OCI-LY7 (cell line): ENCODE measurements around the gene KIAA1217. TPM values are rescaled to one million over a fixed set of nuclear protein-coding genes. Genes with fewer than 3 reads are reported as not detected.

Source experiments
- BruUV-seq: library from RNA; stranded (reverse); fragments of 400-500 nt; replicated peaks from 2 replicates; lab custom pipeline; 2021; lab: Mats Ljungman, UMichigan
- CTCF ChIA-PET: fragments of 300-600 bp; sonication (Branson Sonifier 250); formaldehyde crosslinking; loops from one replicate; lab custom pipeline; 2022; ENCODE audit warnings: antibody characterized with exemption; ENCODE audit not compliant: unreplicated experiment; lab: Charles Lee
- POLR2A ChIA-PET: fragments of 300-600 bp; sonication (Branson Sonifier 250); formaldehyde crosslinking; loops from one replicate; lab custom pipeline; 2022; ENCODE audit warnings: antibody characterized with exemption; lab: Charles Lee
- DNase-seq: peaks from one replicate; pipeline ENCODE4 v3.0.0-alpha.2; 2015; ENCODE audit warnings: low spot score
- H2AFZ ChIP-seq: fragments of 200-600 bp; sonication (generic), shearing (Covaris generic); 2 replicates; pipeline ENCODE4 v1.6.1; 2014; ENCODE audit warnings: mild to moderate bottlenecking, antibody characterized with exemption, low read length, moderate library complexity
- H3K27ac ChIP-seq: fragments of 200-600 bp; sonication (generic); 2 replicates; pipeline ENCODE4 v1.5.1; 2014; ENCODE audit warnings: mixed run types, low read depth, mild to moderate bottlenecking, moderate library complexity, low read length, inconsistent platforms; ENCODE audit not compliant: poor library complexity, severe bottlenecking
- H3K36me3 ChIP-seq: fragments of 200-600 bp; sonication (generic); 2 replicates; pipeline ENCODE4 v1.6.1; 2014; ENCODE audit warnings: mild to moderate bottlenecking, antibody characterized with exemption, low read length, moderate library complexity, mixed read lengths; ENCODE audit not compliant: insufficient read depth
- H3K4me1 ChIP-seq: fragments of 200-600 bp; sonication (generic); 2 replicates; pipeline ENCODE4 v1.5.1; 2014; ENCODE audit warnings: mild to moderate bottlenecking, low read length; ENCODE audit not compliant: insufficient read depth, poor library complexity, severe bottlenecking
- H3K4me2 ChIP-seq: fragments of 200-600 bp; sonication (generic); 2 replicates; pipeline ENCODE4 v1.6.1; 2014; ENCODE audit warnings: mild to moderate bottlenecking, low read length
- H3K4me3 ChIP-seq: fragments of 200-600 bp; sonication (generic); 2 replicates; pipeline ENCODE4 v1.5.1; 2014; ENCODE audit warnings: mild to moderate bottlenecking, low read depth, low read length; ENCODE audit not compliant: poor library complexity, severe bottlenecking
- H3K79me2 ChIP-seq: fragments of 200-600 bp; sonication (generic); 2 replicates; pipeline ENCODE4 v1.6.1; 2016; ENCODE audit warnings: low read depth, mild to moderate bottlenecking, low read length, moderate library complexity, mixed read lengths; ENCODE audit not compliant: insufficient read depth
- H3K9me2 ChIP-seq: fragments of 200-600 bp; sonication (generic); 2 replicates; pipeline ENCODE4 v1.6.1; 2016; ENCODE audit warnings: mild to moderate bottlenecking, low read length, mixed read lengths; ENCODE audit not compliant: insufficient read depth
- H3K9me3 ChIP-seq: fragments of 200-600 bp; sonication (generic); 2 replicates; pipeline ENCODE4 v1.6.1; 2014; ENCODE audit warnings: mild to moderate bottlenecking, mixed run types, low read length, mixed read lengths
- H4K20me1 ChIP-seq: fragments of 200-600 bp; sonication (generic); 2 replicates; pipeline ENCODE4 v1.6.1; 2014; ENCODE audit warnings: mild to moderate bottlenecking, antibody characterized with exemption, low read length, moderate library complexity, mixed read lengths; ENCODE audit not compliant: insufficient read depth
- CTCF ChIP-seq: fragments of 200-600 bp; sonication (generic); conservative IDR thresholded peaks from 2 replicates; pipeline ENCODE4 v1.5.1; 2014; ENCODE audit warnings: mild to moderate bottlenecking, antibody characterized with exemption, low read length, moderate library complexity, mixed read lengths
- EZH2phosphoT487 ChIP-seq: fragments of 200-600 bp; sonication (generic); IDR thresholded peaks from 2 replicates; pipeline ENCODE4 v1.6.1; 2018; ENCODE audit warnings: low read depth, borderline replicate concordance, mild to moderate bottlenecking, mixed run types, antibody characterized with exemption, low read length, moderate library complexity, mixed read lengths
- intact Hi-C: fragments of 100-400 bp; cut with micrococcal nuclease; formaldehyde crosslinking; loops from one replicate; pipeline ENCODE4 v1.10.0; 2022; ENCODE audit not compliant: unreplicated experiment
- total RNA-seq, 2 experiments: library from RNA; depleted of rRNA in 1 of 2; stranded (reverse); fragments of >200 nt in 1 of 2; shearing (Covaris generic) in 1 of 2; gene quantifications; 2 replicates each; pipeline ENCODE4 v1.2.3, GENCODE V29; 2014 to 2022

KIAA1217 gene
- total RNA-seq, 2 experiments from 2014 or later: not detected

GRCh38 chr10:24406809-24407483, 198.0 kb downstream of the KIAA1217 start:
- Histone ChIP-seq H3K4me2 (no peak overlapping the region), H3K36me3 (no peaks in the 10 kb centered on the region), H3K4me3 (no peak overlapping the region), H3K9me2 (no peaks in the 10 kb centered on the region), H3K79me2 (no peaks in the 10 kb centered on the region), H2AFZ (no peak overlapping the region), H3K9me3 (no peaks in the 10 kb centered on the region), H3K27ac (no peak overlapping the region), H3K4me1 (no peaks in the 10 kb centered on the region), H4K20me1 (no peaks in the 10 kb centered on the region)
- intact Hi-C loops: no loop called here
- CTCF ChIA-PET: no interaction called here
- no peak for DNase-seq
- TF ChIP-seq CTCF (no peak), EZH2phosphoT487 (no peak)
- BruUV-seq: no TSS peak
- POLR2A ChIA-PET: interaction anchor here (0.6 kb wide), 1 partner anchor 20 kb away, joined by 3 read pairs; no protein-coding TSS in a partner anchor

GRCh38 chr10:24407928-24408327, 199.0 kb downstream of the KIAA1217 start:
- intact Hi-C loops: no loop called here
- DNase-seq: no peak
- TF ChIP-seq CTCF: no peak
- no peak for TF ChIP-seq EZH2phosphoT487
- no peaks in the 10 kb centered on the region for H3K9me3 ChIP-seq
- no peak overlapping the region for H3K4me2 ChIP-seq
- H4K20me1 ChIP-seq: no peaks in the 10 kb centered on the region
- no peaks in the 10 kb centered on the region for H3K79me2 ChIP-seq
- no TSS peak for BruUV-seq
- no peak overlapping the region for H3K4me3 ChIP-seq
- no peaks in the 10 kb centered on the region for H3K4me1 ChIP-seq
- POLR2A ChIA-PET: no interaction called here
- CTCF ChIA-PET: no interaction called here
- H3K36me3 ChIP-seq: no peaks in the 10 kb centered on the region
- H2AFZ ChIP-seq: no peak overlapping the region
- H3K27ac ChIP-seq: no peak overlapping the region
- H3K9me2 ChIP-seq: no peaks in the 10 kb centered on the region

- Histone ChIP-seq H3K79me2 (no peaks in the 10 kb centered on the region), H3K9me2 (no peaks in the 10 kb centered on the region), H3K27ac (no peak overlapping the region), H3K4me2 (no peak overlapping the region), H3K4me1 (no peaks in the 10 kb centered on the region), H3K9me3 (no peaks in the 10 kb centered on the region), H4K20me1 (no peaks in the 10 kb centered on the region), H3K36me3 (no peaks in the 10 kb centered on the region), H3K4me3 (no peak overlapping the region), H2AFZ (no peak overlapping the region)
- intact Hi-C loops: no loop called here
- no peak for DNase-seq
- CTCF ChIA-PET: no interaction called here
- POLR2A ChIA-PET: no interaction called here
- TF ChIP-seq CTCF (no peak), EZH2phosphoT487 (no peak)
- no TSS peak for BruUV-seq
Measured at GRCh38 chr10:24408365-24408764, 199.4 kb downstream of the KIAA1217 start.
